ENCODE results near the gene TPM1. TPM values are rescaled to one million over a fixed set of nuclear protein-coding genes. Genes with fewer than 3 reads are reported as not detected.

Gene TPM1
- total RNA-seq, 3 donors from 2014 or later, result 333 to 609 (median 575) TPM

DNA sequence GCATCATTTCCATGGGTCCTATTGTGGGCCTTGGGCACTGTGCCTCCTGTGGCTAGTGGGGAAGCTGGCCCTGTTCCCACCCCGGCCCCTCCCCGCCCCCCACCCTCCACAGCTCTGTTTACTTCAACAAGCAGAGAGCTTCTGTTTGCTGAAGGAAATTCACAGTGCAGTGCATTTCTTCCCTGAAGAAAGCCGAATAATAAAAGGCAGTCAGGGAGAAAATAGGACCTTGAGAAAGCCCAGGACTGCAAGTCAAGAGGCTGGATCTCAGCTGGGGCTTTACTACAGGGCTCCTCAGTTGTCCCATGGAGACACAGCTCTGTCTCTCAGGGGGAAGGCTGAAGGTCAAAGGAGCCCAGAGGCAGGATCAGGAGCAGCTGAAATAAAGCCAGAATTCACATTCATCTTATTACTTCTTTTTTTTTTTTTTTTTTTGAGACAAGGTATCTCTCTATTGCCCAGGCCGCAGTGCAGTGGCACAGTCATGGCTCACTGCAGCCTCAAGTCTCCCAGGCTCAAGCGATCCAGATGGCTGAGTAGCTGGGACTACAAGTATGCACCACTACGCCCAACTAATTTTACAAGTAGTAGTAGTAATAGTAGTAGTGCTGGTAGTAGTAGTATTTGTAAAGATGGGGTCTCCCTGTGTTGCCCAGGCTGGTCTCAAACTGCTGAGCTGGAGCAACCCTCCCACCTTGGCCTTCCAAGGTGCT, 46.1 kb downstream of the TPM1 start:
- no peak overlapping the region for H3K4me3 ChIP-seq
- no peak overlapping the region for H3K27ac ChIP-seq
- H3K27me3 ChIP-seq, result no peaks in the 10 kb centered on the region
- TF ChIP-seq POLR2AphosphoS5 (IDR thresholded peaks at IDR 0.05), result no peak
- no peak for TF ChIP-seq POLR2A (IDR thresholded peaks at IDR 0.05)
- TF ChIP-seq, protein P1, sequence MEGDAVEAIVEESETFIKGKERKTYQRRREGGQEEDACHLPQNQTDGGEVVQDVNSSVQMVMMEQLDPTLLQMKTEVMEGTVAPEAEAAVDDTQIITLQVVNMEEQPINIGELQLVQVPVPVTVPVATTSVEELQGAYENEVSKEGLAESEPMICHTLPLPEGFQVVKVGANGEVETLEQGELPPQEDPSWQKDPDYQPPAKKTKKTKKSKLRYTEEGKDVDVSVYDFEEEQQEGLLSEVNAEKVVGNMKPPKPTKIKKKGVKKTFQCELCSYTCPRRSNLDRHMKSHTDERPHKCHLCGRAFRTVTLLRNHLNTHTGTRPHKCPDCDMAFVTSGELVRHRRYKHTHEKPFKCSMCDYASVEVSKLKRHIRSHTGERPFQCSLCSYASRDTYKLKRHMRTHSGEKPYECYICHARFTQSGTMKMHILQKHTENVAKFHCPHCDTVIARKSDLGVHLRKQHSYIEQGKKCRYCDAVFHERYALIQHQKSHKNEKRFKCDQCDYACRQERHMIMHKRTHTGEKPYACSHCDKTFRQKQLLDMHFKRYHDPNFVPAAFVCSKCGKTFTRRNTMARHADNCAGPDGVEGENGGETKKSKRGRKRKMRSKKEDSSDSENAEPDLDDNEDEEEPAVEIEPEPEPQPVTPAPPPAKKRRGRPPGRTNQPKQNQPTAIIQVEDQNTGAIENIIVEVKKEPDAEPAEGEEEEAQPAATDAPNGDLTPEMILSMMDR (IDR thresholded peaks at IDR 0.05), result no peak
- intact Hi-C loops (cut with DNase I; ENCODE audit: low total_unique reads), result no loop called here
- no peaks in the 10 kb centered on the region for H3K36me3 ChIP-seq
- H3K9me3 ChIP-seq, result no peaks in the 10 kb centered on the region
- no peak for DNase-seq (ENCODE audit: low spot score in 2 of 2)
- no peaks in the 10 kb centered on the region for H3K4me1 ChIP-seq

DNA sequence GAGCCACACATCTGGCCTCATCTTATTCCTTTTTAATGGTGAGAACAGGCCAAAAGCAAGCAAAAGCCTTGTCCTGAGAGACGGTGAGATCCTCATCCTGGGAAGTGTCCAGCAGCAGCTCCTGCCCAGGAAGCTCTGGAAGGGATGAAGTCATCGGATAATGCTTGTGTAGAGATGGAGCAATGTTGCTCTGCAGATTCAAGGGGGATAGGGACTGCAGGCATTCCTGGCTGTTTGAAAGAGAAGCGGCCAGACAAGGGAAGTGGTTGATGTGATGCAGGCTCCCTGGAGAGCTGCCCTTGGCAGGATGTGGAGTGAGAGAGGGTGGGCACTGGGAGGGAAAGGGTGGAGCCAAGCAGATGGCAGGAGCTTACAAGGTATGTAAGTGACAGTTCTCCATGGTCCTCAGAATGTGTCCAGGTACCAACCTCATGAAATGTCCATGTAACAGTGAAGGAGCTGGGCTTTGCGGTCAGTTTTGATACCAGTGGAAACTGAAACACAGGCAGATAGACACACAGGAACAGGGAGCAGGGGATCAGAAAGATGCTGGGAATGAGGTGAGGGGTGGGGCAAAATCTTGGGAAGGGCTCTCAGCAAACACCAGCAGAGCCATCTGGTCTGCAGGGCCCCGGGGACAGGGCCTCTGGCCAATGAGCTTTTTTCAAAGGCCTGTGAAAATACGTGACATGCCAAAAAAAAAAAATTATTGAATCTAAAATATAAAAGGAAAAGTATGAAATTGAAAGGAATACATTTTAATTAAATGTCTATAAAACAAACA, 46.9 kb downstream of the TPM1 start:
- Histone ChIP-seq H3K4me1 (no peaks in the 10 kb centered on the region), H3K4me3 (no peak overlapping the region), H3K36me3 (no peaks in the 10 kb centered on the region), H3K9me3 (no peaks in the 10 kb centered on the region), H3K27me3 (no peaks in the 10 kb centered on the region), H3K27ac (no peak overlapping the region)
- DNase-seq (ENCODE audit: low spot score in 2 of 2), result no peak
- TF ChIP-seq POLR2A (IDR thresholded peaks at IDR 0.05) (no peak), POLR2AphosphoS5 (IDR thresholded peaks at IDR 0.05) (no peak)
- TF ChIP-seq, protein P1 (IDR thresholded peaks at IDR 0.05), result no peak
- intact Hi-C loops (cut with DNase I; ENCODE audit: low total_unique reads), result loop anchor here (5.0 kb wide), 1 partner anchor 42 kb away; no protein-coding TSS in a partner anchor

DNA sequence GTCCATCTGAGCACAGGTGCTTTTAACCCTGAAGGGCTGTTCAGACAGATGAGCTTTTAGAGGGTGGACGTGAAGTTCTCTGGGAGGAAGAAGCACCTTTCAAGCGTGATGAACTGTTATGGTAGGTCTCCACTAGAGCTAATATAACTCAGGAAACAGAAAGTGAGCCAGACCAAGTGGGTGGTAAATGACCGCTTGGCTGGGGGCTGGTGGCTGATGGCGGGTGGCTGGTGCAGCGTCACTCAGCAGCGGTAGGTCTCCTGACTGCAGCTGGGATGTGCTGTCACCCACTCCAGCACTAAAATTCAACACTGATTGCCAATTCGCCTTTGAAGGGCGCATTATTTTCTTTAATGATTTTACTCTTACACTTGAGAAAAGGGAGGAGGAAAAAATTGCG, 47.9 kb downstream of the TPM1 start:
- TF ChIP-seq POLR2AphosphoS5 (IDR thresholded peaks at IDR 0.05) (no peak), POLR2A (IDR thresholded peaks at IDR 0.05) (no peak)
- TF ChIP-seq, protein P1 (IDR thresholded peaks at IDR 0.05), result no peak
- Histone ChIP-seq H3K27me3 (no peaks in the 10 kb centered on the region), H3K36me3 (no peaks in the 10 kb centered on the region), H3K4me1 (no peaks in the 10 kb centered on the region), H3K9me3 (no peaks in the 10 kb centered on the region), H3K27ac (no peak overlapping the region), H3K4me3 (no peak overlapping the region)
- no peak for DNase-seq (ENCODE audit: low spot score in 2 of 2)
- intact Hi-C loops (cut with DNase I; ENCODE audit: low total_unique reads), result loop anchor here (5.0 kb wide), 1 partner anchor 43 kb away; no protein-coding TSS in a partner anchor

DNA sequence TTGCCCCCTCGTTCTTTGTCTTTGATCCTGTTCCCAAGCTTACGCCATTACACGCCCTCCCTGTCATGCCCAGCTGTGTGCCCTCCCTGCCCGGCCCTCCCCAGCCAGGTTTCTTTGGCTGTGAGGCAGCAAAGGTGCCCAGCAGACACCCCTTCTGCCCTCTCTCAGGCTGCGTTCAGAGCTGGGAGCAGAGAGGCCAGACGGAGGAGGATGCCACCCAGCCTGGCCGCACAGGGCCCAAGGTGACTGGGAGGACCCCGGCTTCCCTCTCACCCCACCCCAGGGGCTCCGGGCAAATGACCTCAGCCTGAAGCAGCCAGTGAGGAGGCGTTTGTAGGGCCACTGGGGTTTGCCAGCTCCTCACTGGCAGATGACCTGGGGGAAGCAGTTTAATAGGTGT, 48.3 kb downstream of the TPM1 start:
- Histone ChIP-seq H3K27ac (no peak overlapping the region), H3K27me3 (no peaks in the 10 kb centered on the region), H3K9me3 (no peaks in the 10 kb centered on the region), H3K4me3 (no peak overlapping the region), H3K4me1 (no peaks in the 10 kb centered on the region), H3K36me3 (no peaks in the 10 kb centered on the region)
- intact Hi-C loops (cut with DNase I; ENCODE audit: low total_unique reads), result loop anchor here (5.0 kb wide), 1 partner anchor 44 kb away; no protein-coding TSS in a partner anchor
- DNase-seq (ENCODE audit: low spot score in 2 of 2), result no peak
- TF ChIP-seq POLR2A (IDR thresholded peaks at IDR 0.05), result no peak
- TF ChIP-seq, protein P1 (IDR thresholded peaks at IDR 0.05), result no peak
- TF ChIP-seq POLR2AphosphoS5 (IDR thresholded peaks at IDR 0.05), result no peak

All from breast epithelium (tissue), 4 donors.